ENCODE results near the gene KATNBL1. TPM values are rescaled to one million over a fixed set of nuclear protein-coding genes. Genes with fewer than 3 reads are reported as not detected.

KATNBL1 gene
- total RNA-seq, 4 donors from 2014 or later: 35.8 to 96.2 (median 74.3) TPM

DNA sequence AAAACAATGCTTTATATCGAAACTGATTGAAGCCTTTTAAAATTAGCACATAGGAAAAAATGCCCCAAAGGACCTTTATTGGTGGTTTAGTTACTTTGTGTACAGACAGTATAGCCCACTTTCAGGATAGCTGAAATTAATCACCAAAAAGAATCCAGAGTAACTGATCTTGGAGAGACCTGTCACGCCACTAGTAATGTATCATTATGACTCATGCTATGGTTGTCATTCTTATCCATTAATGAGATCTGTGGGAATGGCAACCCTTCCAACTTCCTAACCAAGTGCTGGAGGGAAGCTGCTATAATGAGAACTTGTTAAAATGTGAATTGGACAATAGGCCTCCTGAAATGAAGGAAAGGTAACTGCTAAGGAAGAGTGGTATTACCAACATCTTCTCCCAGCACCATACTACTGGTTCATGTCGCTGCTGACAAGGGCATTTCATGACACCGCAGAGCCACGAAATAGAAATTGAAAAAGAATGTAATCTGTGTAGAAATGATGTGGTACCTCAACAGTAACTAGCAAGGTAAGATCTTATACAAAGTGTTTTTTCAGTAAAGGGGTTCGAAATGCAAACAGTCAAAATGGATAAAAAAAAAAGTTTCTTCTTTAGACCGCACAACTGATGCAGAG lies 7.8 kb upstream of the KATNBL1 start:
- no peak for DNase-seq
- whole genome bisulfite sequencing, 2 donors: 77 to 79% methylated on average over 7 of the region's 7 CpGs
- H3K4me3 ChIP-seq: no peak overlapping the region
- no peaks in the 10 kb centered on the region for H3K27me3 ChIP-seq
- intact Hi-C loops (cut with DNase I): loop anchor here (10.0 kb wide), 1 partner anchor 113 kb away; the partner anchor contains the start of genes EMC7 and PGBD4
- H3K4me1 ChIP-seq: no peaks in the 10 kb centered on the region
- no peak for TF ChIP-seq POLR2A (IDR thresholded peaks at IDR 0.05)
- TF ChIP-seq, protein P1, sequence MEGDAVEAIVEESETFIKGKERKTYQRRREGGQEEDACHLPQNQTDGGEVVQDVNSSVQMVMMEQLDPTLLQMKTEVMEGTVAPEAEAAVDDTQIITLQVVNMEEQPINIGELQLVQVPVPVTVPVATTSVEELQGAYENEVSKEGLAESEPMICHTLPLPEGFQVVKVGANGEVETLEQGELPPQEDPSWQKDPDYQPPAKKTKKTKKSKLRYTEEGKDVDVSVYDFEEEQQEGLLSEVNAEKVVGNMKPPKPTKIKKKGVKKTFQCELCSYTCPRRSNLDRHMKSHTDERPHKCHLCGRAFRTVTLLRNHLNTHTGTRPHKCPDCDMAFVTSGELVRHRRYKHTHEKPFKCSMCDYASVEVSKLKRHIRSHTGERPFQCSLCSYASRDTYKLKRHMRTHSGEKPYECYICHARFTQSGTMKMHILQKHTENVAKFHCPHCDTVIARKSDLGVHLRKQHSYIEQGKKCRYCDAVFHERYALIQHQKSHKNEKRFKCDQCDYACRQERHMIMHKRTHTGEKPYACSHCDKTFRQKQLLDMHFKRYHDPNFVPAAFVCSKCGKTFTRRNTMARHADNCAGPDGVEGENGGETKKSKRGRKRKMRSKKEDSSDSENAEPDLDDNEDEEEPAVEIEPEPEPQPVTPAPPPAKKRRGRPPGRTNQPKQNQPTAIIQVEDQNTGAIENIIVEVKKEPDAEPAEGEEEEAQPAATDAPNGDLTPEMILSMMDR (IDR thresholded peaks at IDR 0.05): no peak
- H3K27ac ChIP-seq: no peak overlapping the region
- H3K9me3 ChIP-seq: no peaks in the 10 kb centered on the region
- H3K36me3 ChIP-seq: no peaks in the 10 kb centered on the region

GRCh38 chr15:34216527-34217270 lies 6.8 kb upstream of the KATNBL1 start:
- H3K27me3 ChIP-seq: no peaks in the 10 kb centered on the region
- no peak overlapping the region for H3K27ac ChIP-seq
- H3K36me3 ChIP-seq: no peaks in the 10 kb centered on the region
- TF ChIP-seq, protein P1 (IDR thresholded peaks at IDR 0.05): no peak
- TF ChIP-seq POLR2A (IDR thresholded peaks at IDR 0.05): no peak
- intact Hi-C loops (cut with DNase I): loop anchor here (10.0 kb wide), 1 partner anchor 112 kb away; the partner anchor contains the start of genes EMC7 and PGBD4
- H3K4me3 ChIP-seq: no peak overlapping the region
- no peaks in the 10 kb centered on the region for H3K4me1 ChIP-seq
- no peak for DNase-seq
- no peaks in the 10 kb centered on the region for H3K9me3 ChIP-seq

DNA sequence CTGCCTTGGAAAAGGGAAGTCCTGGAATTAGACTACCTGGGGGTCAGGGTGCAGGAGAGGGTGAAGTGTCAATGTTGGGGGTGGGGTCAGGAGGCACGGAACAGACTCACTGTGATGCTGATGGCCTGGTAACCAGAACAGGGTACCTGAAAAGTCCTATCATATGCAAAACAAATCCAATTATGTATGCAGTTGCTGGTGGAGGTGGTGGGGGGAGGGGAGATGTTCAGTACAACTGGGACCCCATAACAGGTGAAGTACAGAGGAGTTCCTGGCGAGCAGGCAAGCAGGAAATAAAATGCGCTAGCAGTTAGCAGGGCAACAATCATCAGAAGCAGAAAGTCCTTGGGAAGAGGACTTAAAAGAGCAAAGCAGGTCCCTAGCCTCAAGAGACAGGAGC lies 4.2 kb upstream of the KATNBL1 start:
- 56 to 70% methylated on average over 3 of the region's 3 CpGs for WGBS, 2 donors
- no peak for DNase-seq
- peaks cover 0 to 4% (median 0%) of the 10 kb centered on the region in 3 donors for H3K4me1 ChIP-seq
- H3K4me3 ChIP-seq: no peak overlapping the region
- H3K9me3 ChIP-seq: no peaks in the 10 kb centered on the region
- no peaks in the 10 kb centered on the region for H3K36me3 ChIP-seq
- H3K27me3 ChIP-seq: no peaks in the 10 kb centered on the region
- intact Hi-C loops (cut with DNase I): loop anchor here (10.0 kb wide), 1 partner anchor 109 kb away; the partner anchor contains the start of genes EMC7 and PGBD4
- H3K27ac ChIP-seq: no peak overlapping the region
- TF ChIP-seq, protein P1 (IDR thresholded peaks at IDR 0.05): no peak
- no peak for TF ChIP-seq POLR2A (IDR thresholded peaks at IDR 0.05)

DNA sequence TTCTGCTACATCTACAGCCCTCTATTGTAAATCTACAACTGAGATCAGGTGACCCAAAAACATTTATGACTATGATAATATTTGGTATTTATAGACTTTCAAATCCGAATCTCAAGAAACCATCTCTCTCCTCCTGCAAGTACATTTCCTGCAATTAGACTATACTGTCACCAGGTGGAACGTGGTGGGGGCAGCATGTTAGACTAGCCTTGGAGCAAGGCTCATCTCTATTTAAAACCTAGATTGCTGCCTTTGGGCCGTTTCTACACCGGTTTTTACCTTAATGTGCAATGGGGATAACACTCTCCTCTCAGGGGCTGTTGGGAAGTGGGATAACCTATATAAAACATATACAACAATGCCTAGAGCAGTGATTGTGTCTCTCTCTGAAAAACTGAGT lies 3.8 kb upstream of the KATNBL1 start:
- no peaks in the 10 kb centered on the region for H3K36me3 ChIP-seq
- H3K4me1 ChIP-seq: peaks cover 3 to 8% (median 3%) of the 10 kb centered on the region in 3 donors
- TF ChIP-seq POLR2A (IDR thresholded peaks at IDR 0.05): no peak
- TF ChIP-seq, protein P1 (IDR thresholded peaks at IDR 0.05): no peak
- no peak overlapping the region for H3K4me3 ChIP-seq
- H3K27me3 ChIP-seq: no peaks in the 10 kb centered on the region
- H3K9me3 ChIP-seq: no peaks in the 10 kb centered on the region
- 33 to 45% methylated on average over 4 of the region's 4 CpGs for WGBS, 2 donors
- intact Hi-C loops (cut with DNase I): loop anchor here (10.0 kb wide), 1 partner anchor 109 kb away; the partner anchor contains the start of genes EMC7 and PGBD4
- no peak for DNase-seq
- H3K27ac ChIP-seq: no peak overlapping the region

- Histone ChIP-seq H3K4me3 (no peak overlapping the region), H3K27ac (no peak overlapping the region), H3K9me3 (no peaks in the 10 kb centered on the region), H3K4me1 (peaks cover 9 to 23% (median 11%) of the 10 kb centered on the region in 3 donors), H3K36me3 (peaks cover 0 to 12% (median 0%) of the 10 kb centered on the region in 3 donors), H3K27me3 (no peaks in the 10 kb centered on the region)
- intact Hi-C loops (cut with DNase I): loop anchor here (5.0 kb wide), 1 partner anchor 139 kb away; no protein-coding TSS in a partner anchor
- WGBS, 2 donors: 79 to 91% methylated on average over 4 of the region's 4 CpGs
- no peak for DNase-seq
- TF ChIP-seq, protein P1 (IDR thresholded peaks at IDR 0.05): no peak
- no peak for TF ChIP-seq POLR2A (IDR thresholded peaks at IDR 0.05)
These were observed 3.9 kb downstream of the KATNBL1 start for GRCh38 chr15:34206011-34206410.

Measured in esophagus squamous epithelium (tissue), 5 donors.